IMR-90 (cell line): Measurements from ENCODE around the gene CNNM1. TPM values are rescaled to one million over a fixed set of nuclear protein-coding genes. Genes with fewer than 3 reads are reported as not detected.

Source experiments
- ATAC-seq: fragments of 200-7000 bp; cut with Tn5 transposase; 2 replicates; pipeline ENCODE4 v1.9.1; 2020; ENCODE audit warnings: low read depth, mild to moderate bottlenecking, moderate library complexity
- BruUV-seq: library from RNA; stranded (reverse); fragments of 400-500 nt; replicated peaks from 2 replicates; lab custom pipeline; 2021; lab: Mats Ljungman, UMichigan
- CTCF ChIA-PET: fragments of 300-600 bp; formaldehyde crosslinking; extraction: SDS; loops from one replicate; lab custom pipeline; 2021; ENCODE audit warnings: antibody characterized with exemption; lab: Yijun Ruan, JAX
- POLR2A ChIA-PET: fragments of 300-600 bp; sonication (Branson Sonifier 250); formaldehyde crosslinking; loops from one replicate; lab custom pipeline; 2022; ENCODE audit warnings: antibody characterized with exemption; ENCODE audit not compliant: unreplicated experiment; lab: Charles Lee
- DNase-seq: peaks from one replicate; pipeline ENCODE4 v3.0.0; 2013
- H2AFZ ChIP-seq: replicated peaks from 2 replicates; pipeline ENCODE3; 2013; ENCODE audit warnings: low read length, mild to moderate bottlenecking; ENCODE audit not compliant: poor library complexity
- H2AK5ac ChIP-seq: 2 replicates; pipeline ENCODE4 v1.6.1; 2013; ENCODE audit warnings: low read depth, low read length, inconsistent platforms
- H2AK9ac ChIP-seq: replicated peaks from 2 replicates; pipeline ENCODE3; 2013; ENCODE audit warnings: mild to moderate bottlenecking, low read depth, low read length, moderate library complexity; ENCODE audit not compliant: poor library complexity
- H2BK120ac ChIP-seq: 2 replicates; pipeline ENCODE4 v1.6.1; 2013; ENCODE audit warnings: low read depth, low read length, inconsistent platforms
- H2BK15ac ChIP-seq: 3 replicates; pipeline ENCODE4 v1.6.1; 2013; ENCODE audit warnings: low read depth, low read length, inconsistent platforms
- H2BK20ac ChIP-seq: 2 replicates; pipeline ENCODE4 v1.6.1; 2013; ENCODE audit warnings: low read depth, mild to moderate bottlenecking, inconsistent platforms, low read length, moderate library complexity
- H2BK5ac ChIP-seq: 2 replicates; pipeline ENCODE4 v1.6.1; 2013; ENCODE audit warnings: mild to moderate bottlenecking, low read depth, low read length, inconsistent platforms; ENCODE audit not compliant: poor library complexity, severe bottlenecking
- H3K14ac ChIP-seq: replicated peaks from 2 replicates; pipeline ENCODE4 v1.6.1; 2013; ENCODE audit warnings: low read depth, low read length, inconsistent platforms
- H3K18ac ChIP-seq: 2 replicates; pipeline ENCODE4 v1.6.1; 2013; ENCODE audit warnings: low read depth, low read length, control low read depth
- H3K23ac ChIP-seq: 2 replicates; pipeline ENCODE4 v1.6.1; 2013; ENCODE audit warnings: low read depth, low read length, inconsistent platforms
- H3K27ac ChIP-seq: 2 replicates; pipeline ENCODE4 v1.5.1; 2013; ENCODE audit warnings: mild to moderate bottlenecking, control low read depth, low read length; ENCODE audit not compliant: insufficient read depth
- H3K27me3 ChIP-seq: 2 replicates; pipeline ENCODE4 v1.6.1; 2013; ENCODE audit warnings: low read length; ENCODE audit not compliant: control insufficient read depth, insufficient read depth
- H3K36me3 ChIP-seq: 2 replicates; pipeline ENCODE4 v1.6.1; 2013; ENCODE audit warnings: low read length, mixed read lengths; ENCODE audit not compliant: control insufficient read depth, insufficient read depth
- H3K4ac ChIP-seq: 2 replicates; pipeline ENCODE4 v1.6.1; 2013; ENCODE audit warnings: low read depth, low read length, inconsistent platforms
- H3K4me1 ChIP-seq: 2 replicates; pipeline ENCODE4 v1.6.1; 2013; ENCODE audit warnings: low read length, mixed read lengths; ENCODE audit not compliant: control insufficient read depth, insufficient read depth
- H3K4me2 ChIP-seq: 2 replicates; pipeline ENCODE4 v1.6.1; 2013; ENCODE audit warnings: low read depth, mild to moderate bottlenecking, control low read depth, low read length, moderate library complexity
- H3K4me3 ChIP-seq: 2 replicates; pipeline ENCODE4 v1.5.1; 2013; ENCODE audit warnings: low read depth, mild to moderate bottlenecking, control low read depth, low read length, moderate library complexity; ENCODE audit not compliant: insufficient read depth
- H3K56ac ChIP-seq: 2 replicates; pipeline ENCODE4 v1.6.1; 2013; ENCODE audit warnings: low read length, inconsistent platforms; ENCODE audit not compliant: insufficient read depth; ENCODE audit errors: extremely low read depth
- H3K79me1 ChIP-seq, 2 experiments: 2 replicates each; pipeline ENCODE4 v1.6.1; 2013; ENCODE audit warnings: low read length in 2 of 2, inconsistent platforms in 1 of 2, low read depth in 1 of 2
- H3K9ac ChIP-seq: 2 replicates; pipeline ENCODE4 v1.6.1; 2013; ENCODE audit warnings: low read depth, low read length, control low read depth
- H3K9me1 ChIP-seq: 2 replicates; pipeline ENCODE4 v1.6.1; 2013; ENCODE audit warnings: low read length, inconsistent platforms; ENCODE audit not compliant: insufficient read depth
- H3K9me3 ChIP-seq: 2 replicates; pipeline ENCODE4 v1.6.1; 2013; ENCODE audit warnings: low read length; ENCODE audit not compliant: control insufficient read depth, insufficient read depth
- H4K20me1 ChIP-seq: 2 replicates; pipeline ENCODE4 v1.6.1; 2013; ENCODE audit warnings: low read length, inconsistent platforms; ENCODE audit not compliant: insufficient read depth
- H4K5ac ChIP-seq: 2 replicates; pipeline ENCODE4 v1.6.1; 2013; ENCODE audit warnings: mild to moderate bottlenecking, low read depth, low read length, control low read depth
- H4K8ac ChIP-seq, 2 experiments: 2 replicates each; pipeline ENCODE4 v1.6.1; 2013; ENCODE audit warnings: low read depth in 2 of 2, low read length in 2 of 2, control low read depth in 1 of 2, inconsistent platforms in 1 of 2
- H4K91ac ChIP-seq: 2 replicates; pipeline ENCODE4 v1.6.1; 2013; ENCODE audit warnings: low read depth, low read length, inconsistent platforms; ENCODE audit not compliant: insufficient read depth
- CEBPB ChIP-seq: IDR thresholded peaks from 2 replicates; pipeline ENCODE4 v1.6.1; 2012; ENCODE audit warnings: low read depth, low read length, improper control_type of control experiment
- CHD1 ChIP-seq: IDR thresholded peaks from 2 replicates; pipeline ENCODE4 v1.6.1; 2012; ENCODE audit warnings: low read depth, low read length, improper control_type of control experiment
- FOS ChIP-seq: fragments of 150-350 bp; IDR thresholded peaks from 2 replicates; pipeline ENCODE4 v1.6.1; 2016; ENCODE audit warnings: low read depth, low read length
- MAFK ChIP-seq: IDR thresholded peaks from 2 replicates; pipeline ENCODE4 v1.6.1; 2012; ENCODE audit warnings: low read depth, low read length, improper control_type of control experiment
- MXI1 ChIP-seq: IDR thresholded peaks from 2 replicates; pipeline ENCODE4 v1.6.1; 2012; ENCODE audit warnings: low read depth, mild to moderate bottlenecking, low read length, moderate library complexity, borderline replicate concordance
- POLR2A ChIP-seq: IDR thresholded peaks from 2 replicates; pipeline ENCODE4 v1.6.1; 2012; ENCODE audit warnings: mild to moderate bottlenecking, low read depth, low read length
- dilution Hi-C: fragments of 300-500 bp; cut with HindIII; formaldehyde crosslinking; loops from one replicate; pipeline ENCODE4 v1.14.3; 2018; ENCODE audit warnings: low sequenced_read_pairs; ENCODE audit not compliant: unreplicated experiment
- in situ Hi-C: fragments of 300-500 bp; cut with MboI; formaldehyde crosslinking; loops from 3 replicates; pipeline ENCODE4 v1.14.3; 2019; ENCODE audit warnings: low sequenced_read_pairs, inconsistent platforms, mixed read lengths
- intact Hi-C: fragments of 100-400 bp; cut with micrococcal nuclease; formaldehyde crosslinking; loops from 2 replicates; pipeline ENCODE4 v1.10.0; 2022
- polyA plus RNA-seq, 3 experiments: library from polyadenylated mRNA; depleted of rRNA; stranded (reverse); fragments of >200 nt; gene quantifications; 2 replicates each; pipeline ENCODE4 v1.2.3, GENCODE V29; 2012; ENCODE audit warnings: low replicate concordance in 1 of 3
- total RNA-seq: library from RNA; depleted of rRNA; stranded (reverse); fragments of >200 nt; gene quantifications from 2 replicates; pipeline ENCODE4 v1.2.3, GENCODE V29; 2012

CNNM1 gene
- total and polyA plus RNA-seq, 2 of the 4 experiments (the other 2 are of a cell fraction), result 0.18 to 0.39 TPM

- no peak overlapping the region for H4K5ac ChIP-seq
- no peak overlapping the region for H2BK120ac ChIP-seq
- dilution Hi-C loops, result no loop called here
- H3K36me3 ChIP-seq, result no peaks in the 10 kb centered on the region
- H2AFZ ChIP-seq, result no peak overlapping the region
- ATAC-seq (no peak), DNase-seq (no peak)
- no peak overlapping the region for H3K56ac ChIP-seq
- H3K4me3 ChIP-seq, result no peak overlapping the region
- H3K79me1 ChIP-seq, result no peaks in the 10 kb centered on the region
- POLR2A ChIA-PET, result no interaction called here
- H4K91ac ChIP-seq, result no peak overlapping the region
- no peak overlapping the region for H2BK5ac ChIP-seq
- no peak overlapping the region for H2BK15ac ChIP-seq
- H2BK20ac ChIP-seq, result no peak overlapping the region
- in situ Hi-C loops, result no loop called here
- BruUV-seq, result no TSS peak
- H3K4ac ChIP-seq, result no peak overlapping the region
- H3K23ac ChIP-seq, result no peak overlapping the region
- H3K9ac ChIP-seq, result no peak overlapping the region
- TF ChIP-seq MAFK (no peak), MXI1 (no peak), POLR2A (no peak), FOS (no peak), CHD1 (no peak), CEBPB (no peak)
- CTCF ChIA-PET, result no interaction called here
- H3K18ac ChIP-seq, result no peak overlapping the region
- H3K27me3 ChIP-seq, result peaks cover 2% of the 10 kb centered on the region; the same call in 1 of the 2 replicates
- intact Hi-C loops, result no loop called here
- H3K14ac ChIP-seq, result no peak overlapping the region
- H3K4me1 ChIP-seq, result peaks cover 2% of the 10 kb centered on the region; the same call in 1 of the 2 replicates
- no peaks in the 10 kb centered on the region for H3K9me3 ChIP-seq
- H2AK5ac ChIP-seq, result no peak overlapping the region
- H4K8ac ChIP-seq, result no peak overlapping the region
- H2AK9ac ChIP-seq, result no peak overlapping the region
- no peak overlapping the region for H3K4me2 ChIP-seq
- no peaks in the 10 kb centered on the region for H4K20me1 ChIP-seq
- no peak overlapping the region for H3K27ac ChIP-seq
- H3K9me1 ChIP-seq, result no peaks in the 10 kb centered on the region
These were observed 8.7 kb downstream of the CNNM1 start for GRCh38 chr10:99337901-99338300.
